DND-41 (cell line): Measurements from ENCODE around the gene GYS1.

Experiments
- EZH2 ChIP-seq: IDR thresholded peaks from 3 replicates; pipeline ENCODE4 v1.6.1; 2012; ENCODE audit warnings: borderline replicate concordance, low read depth, mild to moderate bottlenecking, moderate library complexity, low read length, inconsistent platforms; ENCODE audit not compliant: severe bottlenecking
- TF ChIP-seq, protein P1 (sequence below): IDR thresholded peaks from 2 replicates; pipeline ENCODE4 v1.5.1; 2012; ENCODE audit warnings: borderline replicate concordance, low read length, moderate library complexity, mild to moderate bottlenecking; ENCODE audit not compliant: poor library complexity, severe bottlenecking; ENCODE audit errors: extremely low read depth

GRCh38 chr19:48947258-48947542 lies 45.9 kb downstream of the GYS1 start:
- TF ChIP-seq, protein P1, sequence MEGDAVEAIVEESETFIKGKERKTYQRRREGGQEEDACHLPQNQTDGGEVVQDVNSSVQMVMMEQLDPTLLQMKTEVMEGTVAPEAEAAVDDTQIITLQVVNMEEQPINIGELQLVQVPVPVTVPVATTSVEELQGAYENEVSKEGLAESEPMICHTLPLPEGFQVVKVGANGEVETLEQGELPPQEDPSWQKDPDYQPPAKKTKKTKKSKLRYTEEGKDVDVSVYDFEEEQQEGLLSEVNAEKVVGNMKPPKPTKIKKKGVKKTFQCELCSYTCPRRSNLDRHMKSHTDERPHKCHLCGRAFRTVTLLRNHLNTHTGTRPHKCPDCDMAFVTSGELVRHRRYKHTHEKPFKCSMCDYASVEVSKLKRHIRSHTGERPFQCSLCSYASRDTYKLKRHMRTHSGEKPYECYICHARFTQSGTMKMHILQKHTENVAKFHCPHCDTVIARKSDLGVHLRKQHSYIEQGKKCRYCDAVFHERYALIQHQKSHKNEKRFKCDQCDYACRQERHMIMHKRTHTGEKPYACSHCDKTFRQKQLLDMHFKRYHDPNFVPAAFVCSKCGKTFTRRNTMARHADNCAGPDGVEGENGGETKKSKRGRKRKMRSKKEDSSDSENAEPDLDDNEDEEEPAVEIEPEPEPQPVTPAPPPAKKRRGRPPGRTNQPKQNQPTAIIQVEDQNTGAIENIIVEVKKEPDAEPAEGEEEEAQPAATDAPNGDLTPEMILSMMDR = no peak
- no peak for TF ChIP-seq EZH2
